Heart left ventricle (tissue), 13 donors: ENCODE measurements around the gene MSRB3.

Experiments
- POLR2A ChIP-seq, 2 donors: fragments of 450-650 bp; IDR thresholded peaks; one replicate each; pipeline ENCODE4 v1.6.1; 2017; ENCODE audit warnings: antibody characterized with exemption in 2 of 2, mild to moderate bottlenecking in 2 of 2, moderate library complexity in 2 of 2
- TF ChIP-seq, protein P1 (sequence below), 12 donors: fragments of 200-600 bp; sonication (generic) in 4 of 12; IDR thresholded peaks; one replicate each; pipeline versions ENCODE4 v1.5.0 to v1.8.0; 2018 to 2022; ENCODE audit warnings: antibody characterized with exemption in 12 of 12, mild to moderate bottlenecking in 5 of 12
- donor health status: ischemic (EF 13 %, LVEDD 7.1; RV severe dilation, severe dysfunction).
- donor health status: DM: no; HTN: yes; CAD: no.
- donor health status: DM: no; HTN: no; CAD: no.
- donor health status: ischemic (EF 25% LVEDD 6.9; RV normal size, moderate dysfunction).
- donor health status: ischemic (EF 25% LVEDD 5.7; RV mildly dilated, moderate dysfunction).
- donor health status: ischemic (EF 35%, LVEDD 5.7; RV mildly dilated, moderate dysfunction).
- donor health status: nonischemic (EF 11% LVEDD 7.7; RV severe dilation, severe dysfunction).
- donor health status: DM: yes; HTN: yes; CAD: no.
- donor health status: PGD.
- donor health status: ischemic (EF 29% LVEDD 5.4; RV normal size, mild dysfunction).
- donor health status: nonischemic (EF 23%, LVEDD 6.1; RV moderate dilation, normal function).

DNA sequence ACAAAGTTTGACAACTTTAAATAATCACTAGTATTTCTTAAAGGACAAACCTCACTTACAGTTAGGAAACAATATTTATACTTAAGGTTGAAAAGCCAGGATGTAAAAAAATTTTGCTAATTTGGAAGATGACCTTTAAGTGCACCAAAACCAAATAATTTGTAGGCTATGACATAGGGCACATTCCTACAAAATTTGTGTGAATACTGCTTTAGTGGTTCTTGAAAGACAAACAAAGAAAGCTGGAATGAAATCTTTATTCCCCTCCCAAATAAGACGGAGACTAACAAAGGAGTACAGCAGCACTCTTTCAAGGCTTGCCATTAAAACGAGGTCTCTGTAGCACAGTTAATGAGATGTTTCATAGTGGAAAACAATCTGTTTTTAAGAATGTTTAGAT lies 45.6 kb downstream of the MSRB3 start:
- TF ChIP-seq, protein P1, sequence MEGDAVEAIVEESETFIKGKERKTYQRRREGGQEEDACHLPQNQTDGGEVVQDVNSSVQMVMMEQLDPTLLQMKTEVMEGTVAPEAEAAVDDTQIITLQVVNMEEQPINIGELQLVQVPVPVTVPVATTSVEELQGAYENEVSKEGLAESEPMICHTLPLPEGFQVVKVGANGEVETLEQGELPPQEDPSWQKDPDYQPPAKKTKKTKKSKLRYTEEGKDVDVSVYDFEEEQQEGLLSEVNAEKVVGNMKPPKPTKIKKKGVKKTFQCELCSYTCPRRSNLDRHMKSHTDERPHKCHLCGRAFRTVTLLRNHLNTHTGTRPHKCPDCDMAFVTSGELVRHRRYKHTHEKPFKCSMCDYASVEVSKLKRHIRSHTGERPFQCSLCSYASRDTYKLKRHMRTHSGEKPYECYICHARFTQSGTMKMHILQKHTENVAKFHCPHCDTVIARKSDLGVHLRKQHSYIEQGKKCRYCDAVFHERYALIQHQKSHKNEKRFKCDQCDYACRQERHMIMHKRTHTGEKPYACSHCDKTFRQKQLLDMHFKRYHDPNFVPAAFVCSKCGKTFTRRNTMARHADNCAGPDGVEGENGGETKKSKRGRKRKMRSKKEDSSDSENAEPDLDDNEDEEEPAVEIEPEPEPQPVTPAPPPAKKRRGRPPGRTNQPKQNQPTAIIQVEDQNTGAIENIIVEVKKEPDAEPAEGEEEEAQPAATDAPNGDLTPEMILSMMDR (IDR thresholded peaks at IDR 0.05), result no peak
- TF ChIP-seq POLR2A (IDR thresholded peaks at IDR 0.05), result no peak
